NCI-H748 (cell line): ENCODE data around the gene E2F2.
A peak's percentile ranks its signal among the peaks of the same experiment; 100 is the strongest.

Experiments used
- DNase-seq: peaks from one replicate; lab custom pipeline; 2025; ENCODE audit not compliant: unreplicated experiment; lab: John Stamatoyannopoulos, UW

E2F2 gene

DNA sequence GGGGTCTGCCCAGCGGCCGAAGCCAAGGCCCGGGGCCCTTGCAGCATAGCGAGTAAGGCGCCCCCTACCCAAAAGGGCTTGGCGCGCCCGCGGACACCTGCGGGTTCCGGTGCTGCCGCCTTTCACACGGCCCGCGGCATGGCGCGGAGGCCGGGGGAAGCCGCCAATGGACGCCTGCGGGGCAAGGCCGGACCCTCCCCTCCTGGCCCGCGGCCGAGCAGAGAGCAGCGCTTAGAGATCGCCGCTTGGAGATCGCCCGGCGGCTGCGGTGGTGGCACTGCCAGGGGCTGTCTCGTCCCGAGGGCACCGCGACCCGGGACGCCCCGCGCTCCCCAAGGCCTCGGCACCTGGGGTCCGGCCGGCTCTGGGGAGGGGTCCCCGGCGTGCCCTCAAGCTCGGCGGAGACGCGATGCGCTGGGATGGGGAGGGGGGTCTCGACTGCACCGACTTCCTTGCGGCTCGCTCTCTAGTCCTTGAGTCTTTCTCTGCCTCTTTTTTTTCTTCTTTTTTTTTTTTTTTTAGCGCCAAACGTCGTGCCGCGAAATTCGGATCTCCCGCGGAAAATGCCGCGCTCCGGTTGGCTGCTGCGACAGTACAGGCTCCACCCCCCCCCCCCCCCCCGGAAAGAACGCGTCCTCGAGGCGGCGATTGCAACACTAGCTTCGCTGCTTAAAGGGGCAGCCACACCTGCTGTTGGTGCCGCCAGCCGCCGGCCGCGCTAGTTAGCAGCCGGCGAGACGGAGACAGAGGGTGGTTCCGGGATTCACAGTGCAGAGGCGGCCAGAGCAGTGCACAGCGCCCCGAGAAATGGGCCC is at the start of gene E2F2:
E2F2 (minus strand) TSS at position 487 of the 815 bp plus-strand sequence; CDS start at position 47, 440 bp downstream.
- peak; percentile 91 for DNase-seq

- DNase-seq = no peak
Measured at GRCh38 chr1:23578997-23579363, 47.9 kb upstream of the E2F2 start.

GRCh38 chr1:23578311-23578996 is 47.4 kb upstream of the E2F2 start:
- DNase-seq = no peak

- DNase-seq = no peak
Measured at GRCh38 chr1:23577056-23578004, 46.3 kb upstream of the E2F2 start.

DNA sequence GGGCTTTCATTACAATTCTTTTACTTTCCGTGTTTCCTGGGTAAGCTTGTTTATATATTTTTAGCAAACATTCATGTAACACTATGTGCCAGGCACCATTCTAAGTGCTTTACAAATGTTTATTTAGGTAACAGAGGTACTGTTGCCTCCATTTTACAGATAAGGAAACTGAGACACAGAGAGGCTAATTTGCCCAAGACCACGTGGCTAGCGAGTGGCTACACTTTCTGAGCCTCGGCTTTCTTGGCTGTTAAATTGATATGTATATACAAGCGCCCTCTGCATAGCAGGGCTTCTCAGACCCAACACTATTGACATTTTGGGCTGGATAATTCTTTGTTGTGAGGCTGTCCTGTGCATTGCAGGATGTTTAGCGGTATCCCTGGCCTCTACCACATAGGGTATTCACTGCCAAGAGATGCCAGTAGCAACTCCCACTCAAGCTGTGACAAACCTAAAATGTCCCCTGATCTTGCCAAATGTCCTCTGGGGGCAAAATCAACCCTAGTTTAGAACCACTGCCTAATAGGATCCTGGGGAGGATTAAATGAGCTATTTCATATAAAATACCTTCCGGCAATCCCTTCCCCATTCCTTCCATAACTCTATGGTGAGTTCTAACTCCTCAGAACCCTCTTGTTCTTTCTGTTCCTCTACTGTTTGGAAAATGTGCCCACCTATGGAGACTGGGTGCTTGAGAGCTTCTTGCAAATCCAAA is 45.5 kb upstream of the E2F2 start:
- no peak for DNase-seq

DNA sequence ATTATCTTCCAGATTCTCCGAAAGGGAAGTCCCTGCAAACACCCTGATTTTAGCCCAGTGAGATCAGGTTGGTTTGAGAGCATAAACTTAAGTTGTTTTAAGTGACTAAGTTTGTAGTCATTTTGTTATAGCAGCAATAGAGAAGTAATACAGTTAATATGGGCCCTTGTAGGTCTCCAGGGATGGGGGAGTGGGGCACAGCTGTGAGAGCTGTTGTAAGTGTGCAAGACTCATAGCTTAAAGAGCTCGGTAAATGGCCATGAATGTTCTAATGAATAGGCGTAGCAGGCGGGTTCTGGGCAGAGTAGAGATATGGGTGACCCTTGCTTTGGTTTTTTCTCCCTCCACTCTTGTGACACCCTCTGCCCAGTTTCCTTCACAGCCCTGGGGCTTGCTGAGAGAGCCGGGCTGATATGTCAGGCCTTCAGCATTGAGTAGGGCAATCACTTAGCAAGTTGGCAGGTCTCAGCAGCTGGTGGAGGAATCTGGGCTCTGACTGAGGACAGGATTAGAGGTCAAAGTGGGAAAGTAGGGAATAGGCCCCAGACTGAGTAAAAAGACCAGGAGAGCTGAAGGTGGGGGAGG is 44.3 kb upstream of the E2F2 start:
- no peak for DNase-seq

DNA sequence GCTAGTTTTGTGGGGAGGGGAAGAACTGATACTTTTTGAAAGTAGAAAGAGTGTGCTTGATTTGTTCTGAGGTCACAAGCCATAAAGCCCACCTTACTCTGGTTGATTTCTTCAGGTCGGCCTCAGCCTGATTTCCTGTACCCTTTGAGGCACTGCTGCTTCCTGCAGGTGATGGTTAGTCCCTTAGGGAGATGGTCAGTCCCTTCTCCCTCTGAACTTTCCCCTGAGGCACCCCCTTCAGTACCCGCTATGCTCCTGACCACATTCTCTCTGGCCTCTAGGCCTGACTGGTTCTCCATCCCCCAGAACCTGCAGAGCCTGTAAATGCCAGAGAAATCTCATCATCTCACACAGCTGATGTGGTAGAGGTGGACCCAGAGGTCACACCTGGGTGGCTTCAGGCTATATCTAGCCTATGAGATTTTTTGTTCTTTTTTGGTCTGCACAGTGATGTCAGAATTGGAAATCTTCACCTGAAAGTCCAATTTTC is 43.3 kb upstream of the E2F2 start:
- no peak for DNase-seq

DNA sequence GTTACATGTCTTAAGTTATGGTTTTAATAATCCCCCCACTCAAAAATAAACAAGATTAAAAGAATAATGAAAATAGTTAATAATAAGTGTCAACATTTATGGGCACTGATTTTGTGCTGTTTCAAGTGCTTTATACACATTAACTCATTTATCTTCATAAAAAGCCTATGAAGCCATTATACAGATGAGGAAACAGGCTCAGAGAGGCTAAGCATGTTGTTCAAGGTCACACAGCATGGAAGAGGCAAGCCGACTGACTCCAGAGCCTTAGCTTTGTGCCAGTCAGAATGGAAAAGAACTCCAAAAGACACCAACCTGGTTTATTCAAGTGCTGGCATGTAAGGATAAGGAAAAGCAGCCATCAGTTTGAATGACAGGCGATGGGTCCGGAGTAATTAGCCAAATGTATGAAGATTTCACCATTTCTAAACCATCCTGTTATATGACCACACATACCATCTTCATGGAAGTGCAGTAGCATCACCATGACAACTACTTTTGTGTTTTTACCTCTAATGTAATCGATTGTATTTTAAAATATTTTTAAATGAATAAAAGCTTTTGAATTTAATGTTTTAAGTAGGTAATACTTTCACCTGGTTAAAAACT is 42.6 kb upstream of the E2F2 start:
- no peak for DNase-seq

- DNase-seq = no peak
Measured at GRCh38 chr1:23571465-23571864, 40.4 kb upstream of the E2F2 start.

DNA sequence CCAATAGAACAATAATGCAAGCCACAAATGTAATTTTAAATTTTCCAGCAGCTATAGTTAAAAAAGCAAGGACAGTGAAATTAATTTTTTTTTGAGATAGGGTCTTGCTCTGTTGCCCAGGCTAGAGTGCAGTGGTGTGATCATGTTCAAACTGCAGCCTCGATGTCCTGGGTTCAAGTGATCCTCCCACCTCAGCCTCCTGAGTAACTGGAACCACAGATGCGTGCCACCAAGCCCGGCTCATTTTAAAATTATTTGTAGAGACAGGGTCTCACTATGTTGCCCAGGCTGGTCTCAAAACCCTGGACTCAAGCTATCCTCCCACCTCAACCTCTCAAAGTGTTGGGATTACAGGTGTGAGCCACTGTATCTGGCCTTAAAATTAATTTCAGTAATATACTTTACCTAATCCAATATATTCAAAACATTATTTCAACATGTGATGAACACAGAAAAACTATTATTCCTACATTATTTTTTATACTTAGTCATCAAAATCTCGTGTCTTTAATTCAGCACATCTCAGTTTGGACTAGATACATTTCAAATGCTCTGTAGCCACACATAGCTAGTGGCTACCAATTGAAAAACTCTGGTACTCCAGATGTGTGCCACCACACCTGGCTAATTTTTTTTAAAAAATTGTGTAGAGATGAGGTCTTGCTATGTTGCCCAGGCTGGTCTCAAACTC is 39.1 kb upstream of the E2F2 start:
- DNase-seq = no peak

DNA sequence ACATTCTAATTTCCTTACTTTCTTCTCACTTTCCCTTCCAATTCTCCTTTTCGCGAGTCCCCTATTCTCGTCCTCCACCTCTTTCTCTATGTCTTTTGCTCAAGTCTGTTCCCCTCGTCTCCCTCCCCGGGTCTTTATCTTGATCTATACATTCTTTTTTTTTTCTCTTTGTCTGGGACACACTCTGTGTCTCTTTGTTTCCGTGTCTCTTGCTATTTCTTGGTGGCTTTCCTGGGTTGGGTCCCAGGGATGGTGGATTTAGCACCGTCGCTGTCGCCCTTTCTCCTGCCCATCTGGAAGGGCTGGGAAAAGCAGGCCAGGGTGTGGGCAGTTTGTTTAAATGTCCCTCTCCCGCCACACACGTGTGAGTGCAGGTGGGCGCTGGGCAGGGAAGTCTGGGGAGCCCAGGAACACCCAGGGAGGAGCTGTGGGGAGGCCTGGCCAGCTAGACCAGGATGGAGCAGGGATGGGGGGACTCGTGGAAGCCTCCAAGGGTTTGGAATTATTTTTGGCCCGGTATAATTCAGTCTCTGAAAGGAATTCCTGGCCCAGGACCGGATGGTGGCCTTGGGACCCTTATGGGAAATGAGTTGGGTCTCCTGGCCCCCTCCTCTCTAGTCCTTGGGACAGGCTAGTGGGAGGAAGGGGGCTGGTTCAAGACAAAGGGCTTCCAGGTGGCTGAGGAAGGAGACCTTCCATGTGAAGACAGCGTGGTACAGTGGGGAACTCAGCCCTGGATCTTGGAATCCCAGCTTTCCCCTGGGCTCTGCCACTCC is 37.8 kb upstream of the E2F2 start:
- peak; percentile 55 for DNase-seq

- DNase-seq = peak; percentile 48
Measured at GRCh38 chr1:23567996-23568607, 37.1 kb upstream of the E2F2 start.

DNA sequence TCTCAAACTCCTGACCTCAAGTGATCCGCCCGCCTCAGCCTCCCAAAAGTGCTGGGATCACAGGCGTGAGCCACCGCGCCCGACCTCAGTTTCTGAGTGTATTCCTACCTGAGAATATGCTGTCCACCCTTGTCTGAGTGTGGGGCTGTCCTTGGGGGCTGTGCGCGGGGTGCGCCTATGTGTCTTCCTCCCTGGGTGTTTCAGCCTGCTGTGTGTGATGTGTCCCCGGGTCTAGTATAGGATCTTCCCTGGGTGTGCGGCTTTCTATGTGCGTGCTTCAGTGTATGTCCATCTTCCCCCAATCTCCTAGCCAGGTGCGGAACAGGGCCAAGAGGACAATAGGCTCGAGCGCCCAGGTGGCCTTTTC is 36.6 kb upstream of the E2F2 start:
- peak; percentile 48 for DNase-seq

DNA sequence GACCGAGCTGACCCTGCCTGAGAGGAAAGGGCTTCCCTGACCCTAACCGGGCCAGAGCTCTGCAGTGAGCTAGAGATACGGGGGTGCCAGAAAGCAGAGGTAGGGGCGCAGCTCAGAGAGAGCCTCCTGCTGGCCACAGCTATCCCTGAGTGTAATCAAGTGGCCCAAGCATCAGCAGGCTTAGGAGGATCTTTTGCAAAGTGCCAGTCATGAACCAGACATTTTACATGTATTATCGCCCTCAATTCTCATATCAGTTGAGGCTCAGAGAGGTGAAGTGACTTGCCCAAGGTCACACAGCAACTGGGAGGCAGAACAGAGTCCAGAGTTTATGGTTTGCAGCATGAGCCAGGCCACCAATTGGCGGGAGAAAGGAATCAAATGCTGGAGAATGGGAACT is 35.3 kb upstream of the E2F2 start:
- DNase-seq = no peak

GRCh38 chr1:23565776-23566175 is 34.7 kb upstream of the E2F2 start:
- DNase-seq = no peak

- no peak for DNase-seq
Measured at GRCh38 chr1:23564529-23565122, 33.6 kb upstream of the E2F2 start.

- DNase-seq = peak; percentile 29
Measured at GRCh38 chr1:23563755-23564374, 32.8 kb upstream of the E2F2 start.
